GM19463 (cell line): ENCODE data around the gene BTBD2.

Source experiments
- ATAC-seq: cut with Tn5 transposase; IDR thresholded peaks from one replicate; pipeline ENCODE4 v1.9.1; 2021; ENCODE audit warnings: mild to moderate bottlenecking, moderate library complexity; ENCODE audit not compliant: unreplicated experiment

Gene BTBD2

GRCh38 chr19:1987197-1988187 lies 28.0 kb downstream of the BTBD2 start:
- ATAC-seq = no peak

- ATAC-seq = no peak
Measured at GRCh38 chr19:1986357-1987162, 29.0 kb downstream of the BTBD2 start.

- ATAC-seq = no peak
Measured at GRCh38 chr19:1985588-1986356, 29.7 kb downstream of the BTBD2 start.

GRCh38 chr19:1984357-1984756 lies 31.2 kb downstream of the BTBD2 start:
- no peak for ATAC-seq

GRCh38 chr19:1981253-1981652 lies 34.3 kb downstream of the BTBD2 start:
- ATAC-seq = no peak

GRCh38 chr19:1980809-1981181 lies 34.7 kb downstream of the BTBD2 start:
- no peak for ATAC-seq

GRCh38 chr19:1980091-1980808 lies 35.3 kb downstream of the BTBD2 start:
- no peak for ATAC-seq

- ATAC-seq = no peak
Measured at GRCh38 chr19:1979642-1980041, 35.9 kb downstream of the BTBD2 start.

- no peak for ATAC-seq
Measured at GRCh38 chr19:1979017-1979416, 36.5 kb downstream of the BTBD2 start.

GRCh38 chr19:1978346-1978894 lies 37.1 kb downstream of the BTBD2 start:
- ATAC-seq = no peak

- ATAC-seq = no peak
Measured at GRCh38 chr19:1977120-1977519, 38.4 kb downstream of the BTBD2 start.

GRCh38 chr19:1975162-1975480 lies 40.4 kb downstream of the BTBD2 start:
- ATAC-seq = no peak

- ATAC-seq = no peak
Measured at GRCh38 chr19:1974381-1975161, 40.9 kb downstream of the BTBD2 start.

- ATAC-seq = no peak
Measured at GRCh38 chr19:1970806-1971502, 44.6 kb downstream of the BTBD2 start.

- ATAC-seq = no peak
Measured at GRCh38 chr19:1970003-1970805, 45.3 kb downstream of the BTBD2 start.

- ATAC-seq = no peak
Measured at GRCh38 chr19:1969176-1970002, 46.1 kb downstream of the BTBD2 start.
